Neural progenitor cell (in vitro differentiated cells): ENCODE results near the gene ZNF829.

Source experiments
- CTCF ChIP-seq: fragments of 200-600 bp; sonication (generic); IDR thresholded peaks from 2 replicates; pipeline ENCODE4 v1.5.1; 2017; ENCODE audit warnings: antibody characterized with exemption, mild to moderate bottlenecking
- EZH2 ChIP-seq: fragments of 200-600 bp; sonication (generic); IDR thresholded peaks from 2 replicates; pipeline ENCODE4 v1.6.1; 2017; ENCODE audit warnings: antibody characterized with exemption, mild to moderate bottlenecking, moderate library complexity
- EZH2phosphoT487 ChIP-seq: fragments of 200-600 bp; sonication (generic); IDR thresholded peaks from 2 replicates; pipeline ENCODE4 v1.6.1; 2017; ENCODE audit warnings: antibody characterized with exemption

- no peak for TF ChIP-seq CTCF
- TF ChIP-seq EZH2, result no peak
- no peak for TF ChIP-seq EZH2phosphoT487
Measured at GRCh38 chr19:36963280-36963679, 47.2 kb upstream of the ZNF829 start.
